GM21717 (cell line): ENCODE data around the gene FXYD3.
"Not testable (repeated sequence)": the region's sequence is repeated elsewhere in the genome, so short reads cannot be mapped to it uniquely, and the experiment has no call there.

ENCODE experiments used
- ATAC-seq: cut with Tn5 transposase; IDR thresholded peaks from one replicate; pipeline ENCODE4 v1.9.1; 2021; ENCODE audit warnings: mild to moderate bottlenecking, moderate library complexity; ENCODE audit not compliant: unreplicated experiment

The FXYD3 gene

GRCh38 chr19:35085947-35086346, 29.7 kb upstream of the FXYD3 start:
- no peak for ATAC-seq

GRCh38 chr19:35086455-35086854, 29.2 kb upstream of the FXYD3 start:
- no peak for ATAC-seq

GRCh38 chr19:35087393-35087792, 28.2 kb upstream of the FXYD3 start:
- no peak for ATAC-seq

- ATAC-seq = no peak
Observed at GRCh38 chr19:35088131-35088913, 27.3 kb upstream of the FXYD3 start.

GRCh38 chr19:35089554-35089953, 26.1 kb upstream of the FXYD3 start:
- no peak for ATAC-seq

- ATAC-seq = no peak
Observed at GRCh38 chr19:35090160-35090505, 25.5 kb upstream of the FXYD3 start.

- ATAC-seq = no peak
Observed at GRCh38 chr19:35090506-35091214, 25.0 kb upstream of the FXYD3 start.

- ATAC-seq = no peak
Observed at GRCh38 chr19:35093430-35093829, 22.2 kb upstream of the FXYD3 start.

- no peak for ATAC-seq
Observed at GRCh38 chr19:35093941-35094647, 21.5 kb upstream of the FXYD3 start.

GRCh38 chr19:35094656-35095055, 21.0 kb upstream of the FXYD3 start:
- no peak for ATAC-seq

- no peak for ATAC-seq
Observed at GRCh38 chr19:35095667-35096368, 19.8 kb upstream of the FXYD3 start.

- ATAC-seq = no peak
Observed at GRCh38 chr19:35098413-35099049, 17.1 kb upstream of the FXYD3 start.

- no peak for ATAC-seq
Observed at GRCh38 chr19:35099155-35099896, 16.3 kb upstream of the FXYD3 start.

- no peak for ATAC-seq
Observed at GRCh38 chr19:35099897-35100275, 15.7 kb upstream of the FXYD3 start.

- ATAC-seq = no peak
Observed at GRCh38 chr19:35100588-35101533, 14.8 kb upstream of the FXYD3 start.

- ATAC-seq = not testable (repeated sequence)
Observed at GRCh38 chr19:35101949-35102348, 13.7 kb upstream of the FXYD3 start.

- not testable (repeated sequence) for ATAC-seq
Observed at GRCh38 chr19:35103614-35104013, 12.0 kb upstream of the FXYD3 start.

GRCh38 chr19:35104361-35104760, 11.3 kb upstream of the FXYD3 start:
- ATAC-seq = no peak

- no peak for ATAC-seq
Observed at GRCh38 chr19:35105047-35105410, 10.6 kb upstream of the FXYD3 start.
